ENCODE data around the gene NRIP3.

The NRIP3 gene

DNA sequence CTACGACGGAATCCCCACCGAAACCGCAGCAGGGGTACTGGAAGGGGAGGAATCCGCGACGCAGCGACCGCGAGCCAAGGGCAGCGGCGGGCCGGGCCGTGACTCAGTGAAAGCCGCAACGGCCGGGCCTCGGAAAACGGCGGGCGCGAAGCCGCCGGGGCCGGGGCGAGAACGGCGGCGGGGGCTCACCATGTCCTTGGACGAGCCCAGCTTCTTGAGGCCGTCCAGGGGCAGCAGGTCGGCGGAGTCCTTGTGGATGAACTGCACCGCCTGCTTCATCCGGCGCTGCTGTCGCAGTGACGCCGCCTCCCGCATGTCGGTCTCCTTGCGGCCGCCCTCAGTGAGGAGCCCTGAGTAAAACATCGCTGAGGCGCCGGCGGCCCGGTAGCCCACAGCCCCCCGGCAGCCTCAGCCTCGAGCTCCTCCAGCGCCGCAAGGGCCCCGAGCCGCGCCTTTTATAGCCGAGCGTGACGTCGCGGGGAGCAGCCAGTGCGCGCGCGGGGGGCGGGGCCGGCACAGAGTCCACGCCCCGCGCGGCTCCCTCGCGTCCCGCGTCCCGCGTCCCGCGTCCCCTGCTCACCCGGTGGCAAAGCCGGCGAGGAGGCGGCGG lies at the start of gene NRIP3:
NRIP3 (minus strand) TSS at position 429 of the 610 bp plus-strand sequence; CDS start at position 363, 66 bp downstream.
- DNase-seq = no peak

GRCh38 chr11:9052316-9052715 lies 48.5 kb upstream of the NRIP3 start:
- no peak for DNase-seq

- DNase-seq = no peak
Measured at GRCh38 chr11:9049959-9050358, 46.2 kb upstream of the NRIP3 start.

- no peak for DNase-seq
Measured at GRCh38 chr11:9047964-9048523, 44.2 kb upstream of the NRIP3 start.

DNA sequence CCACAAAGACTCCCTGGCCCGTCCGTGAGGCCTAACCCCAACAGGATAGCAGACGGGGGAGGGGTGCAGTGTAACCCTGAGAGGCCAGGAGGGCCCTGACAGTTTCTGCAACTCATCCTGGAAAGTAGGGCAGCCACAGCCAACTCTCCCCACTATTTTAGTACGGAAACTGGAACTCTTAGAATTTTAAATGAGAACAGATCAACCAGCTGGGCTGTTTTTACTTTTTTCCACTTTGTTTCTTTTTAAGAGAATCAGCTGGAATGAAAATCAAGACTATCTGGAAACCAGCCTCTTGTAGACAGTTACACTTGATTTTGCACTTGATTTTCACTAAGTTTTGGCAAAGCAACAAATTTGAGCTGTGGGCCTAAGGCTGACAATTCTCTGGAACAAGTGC lies 42.7 kb upstream of the NRIP3 start:
- DNase-seq = no peak

- no peak for DNase-seq
Measured at GRCh38 chr11:9042488-9042887, 38.7 kb upstream of the NRIP3 start.

GRCh38 chr11:9041747-9042146 lies 37.9 kb upstream of the NRIP3 start:
- no peak for DNase-seq

DNA sequence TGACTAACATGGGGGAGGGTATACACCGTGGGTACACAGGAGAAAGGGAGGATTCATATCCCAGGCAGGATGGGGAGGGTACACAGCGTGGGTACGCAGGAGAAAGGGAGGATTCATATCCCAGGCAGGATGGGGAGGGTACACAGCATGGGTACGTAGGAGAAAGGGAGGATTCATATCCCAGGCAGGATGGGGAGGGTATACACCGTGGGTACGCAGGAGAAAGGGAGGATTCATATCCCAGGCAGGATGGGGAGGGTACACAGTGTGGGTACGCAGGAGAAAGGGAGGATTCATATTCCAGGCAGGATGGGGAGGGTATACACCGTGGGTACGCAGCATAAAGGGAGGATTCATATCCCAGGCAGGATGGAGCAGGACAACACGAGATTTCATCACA lies 36.6 kb upstream of the NRIP3 start:
- DNase-seq = no peak

DNA sequence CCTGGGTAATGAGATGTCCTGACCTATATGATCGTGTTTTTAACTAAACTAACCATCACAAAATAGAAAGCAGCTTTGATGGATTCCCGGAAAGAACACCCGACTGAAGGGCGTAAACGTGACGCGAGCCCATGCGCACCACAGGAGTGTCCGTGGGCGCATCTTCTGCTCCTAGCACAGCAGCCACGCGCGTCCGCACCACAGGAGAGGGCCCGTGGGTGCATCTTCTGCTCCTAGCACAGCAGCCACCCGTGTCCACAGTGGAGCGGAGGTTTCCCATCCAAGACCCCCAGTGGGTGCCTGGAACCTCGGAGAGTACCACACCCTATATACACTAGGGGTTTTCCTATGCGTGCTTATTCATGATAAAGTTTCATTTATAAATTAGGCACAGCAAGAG lies 36.1 kb upstream of the NRIP3 start:
- no peak for DNase-seq

- DNase-seq = no peak
Measured at GRCh38 chr11:9039198-9039597, 35.4 kb upstream of the NRIP3 start.

DNA sequence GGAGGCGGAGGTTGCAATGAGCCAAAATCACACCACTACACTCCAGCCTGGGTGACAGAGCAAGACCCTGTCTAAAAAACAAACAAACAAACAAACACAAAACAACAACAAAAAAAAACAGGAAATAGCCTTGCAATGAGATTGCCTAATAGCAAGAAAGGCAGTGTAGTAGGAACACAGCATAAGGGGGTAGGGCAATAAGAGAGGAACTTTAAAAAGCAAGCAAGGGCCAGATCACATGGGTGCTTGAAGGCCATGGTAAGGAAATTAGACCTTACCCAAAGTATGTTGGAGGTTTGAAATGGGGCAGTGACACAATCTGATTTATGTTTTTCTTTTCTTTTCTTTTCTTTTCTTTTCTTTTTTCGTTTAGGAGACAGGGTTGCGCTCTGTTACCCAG lies 34.7 kb upstream of the NRIP3 start:
- no peak for DNase-seq

DNA sequence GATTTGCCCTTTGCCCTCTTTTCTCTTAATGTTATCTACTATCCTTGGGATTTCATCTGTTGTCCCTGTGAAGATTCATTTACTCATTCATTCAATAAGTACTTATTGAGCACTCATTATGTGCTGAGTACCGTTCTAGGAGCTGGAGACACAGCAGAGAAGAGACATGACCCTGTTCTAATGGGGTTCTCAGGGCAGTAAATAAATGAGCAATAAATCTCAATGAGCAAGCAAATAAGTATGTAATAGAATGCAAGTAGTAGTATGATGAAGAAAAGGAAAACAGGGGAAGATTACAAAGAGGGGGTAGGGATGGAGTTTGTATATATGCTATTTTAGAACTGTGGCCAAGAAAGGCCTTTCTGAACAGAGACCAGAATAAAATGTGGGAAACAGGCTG lies 34.2 kb upstream of the NRIP3 start:
- no peak for DNase-seq

GRCh38 chr11:9037046-9037780 lies 33.4 kb upstream of the NRIP3 start:
- no peak for DNase-seq

- DNase-seq = no peak
Measured at GRCh38 chr11:9030601-9031000, 26.8 kb upstream of the NRIP3 start.

DNA sequence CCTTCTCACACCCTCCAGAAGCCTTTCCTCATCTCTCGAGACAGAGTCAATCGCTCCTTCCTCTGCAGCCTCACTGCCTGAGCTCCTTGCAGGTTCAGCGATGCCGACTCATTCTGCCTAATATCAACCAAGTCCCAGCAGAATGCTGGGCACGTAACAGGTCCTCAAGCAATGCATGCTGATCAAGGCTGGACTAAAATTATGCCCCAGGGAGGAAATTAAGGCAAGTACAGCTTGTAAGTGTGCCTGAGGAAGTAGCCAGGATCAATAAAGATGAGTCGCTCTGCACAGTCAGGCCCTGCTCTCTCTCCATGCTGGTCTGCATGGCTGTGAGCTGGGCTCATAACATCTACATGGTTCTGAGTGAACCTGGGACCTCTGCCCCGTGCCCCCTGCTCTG lies 25.6 kb upstream of the NRIP3 start:
- DNase-seq = no peak

- DNase-seq = no peak
Measured at GRCh38 chr11:9028581-9028980, 24.8 kb upstream of the NRIP3 start.

DNA sequence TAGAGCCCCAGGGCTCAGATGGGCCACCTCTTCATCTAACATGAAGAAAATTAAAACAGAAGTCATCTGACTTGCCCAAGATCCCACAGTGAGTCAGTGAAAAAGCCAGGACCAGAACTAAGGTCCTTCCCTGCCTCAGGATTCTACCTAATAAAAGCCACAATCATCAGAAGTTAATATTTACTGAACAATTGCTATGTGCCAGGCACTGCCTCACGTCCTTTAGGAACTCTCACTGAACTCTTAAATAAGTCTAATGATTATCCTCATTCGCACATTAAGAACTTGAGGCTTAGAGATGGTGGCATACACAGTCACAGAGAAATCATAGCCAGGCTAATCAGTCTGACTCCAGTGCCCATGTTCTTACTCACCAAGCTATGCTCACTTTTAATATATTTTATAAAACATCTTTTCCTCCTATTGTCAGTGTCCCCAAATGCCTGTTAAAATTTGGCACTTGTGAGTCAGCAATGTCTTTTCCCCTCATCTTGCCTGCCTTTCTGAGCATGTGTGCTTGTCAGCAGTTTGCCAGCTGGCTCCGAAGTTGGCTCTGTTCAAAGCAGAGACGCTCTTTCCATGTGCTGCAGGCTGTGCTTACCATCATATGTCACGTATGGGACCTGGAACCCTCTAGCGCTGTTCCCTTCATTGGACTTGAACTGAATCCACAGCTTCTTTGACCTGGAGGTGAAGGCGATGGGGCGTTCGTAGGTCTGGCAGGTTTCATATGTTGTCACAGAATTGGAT lies 21.5 kb upstream of the NRIP3 start:
- no peak for DNase-seq

DNA sequence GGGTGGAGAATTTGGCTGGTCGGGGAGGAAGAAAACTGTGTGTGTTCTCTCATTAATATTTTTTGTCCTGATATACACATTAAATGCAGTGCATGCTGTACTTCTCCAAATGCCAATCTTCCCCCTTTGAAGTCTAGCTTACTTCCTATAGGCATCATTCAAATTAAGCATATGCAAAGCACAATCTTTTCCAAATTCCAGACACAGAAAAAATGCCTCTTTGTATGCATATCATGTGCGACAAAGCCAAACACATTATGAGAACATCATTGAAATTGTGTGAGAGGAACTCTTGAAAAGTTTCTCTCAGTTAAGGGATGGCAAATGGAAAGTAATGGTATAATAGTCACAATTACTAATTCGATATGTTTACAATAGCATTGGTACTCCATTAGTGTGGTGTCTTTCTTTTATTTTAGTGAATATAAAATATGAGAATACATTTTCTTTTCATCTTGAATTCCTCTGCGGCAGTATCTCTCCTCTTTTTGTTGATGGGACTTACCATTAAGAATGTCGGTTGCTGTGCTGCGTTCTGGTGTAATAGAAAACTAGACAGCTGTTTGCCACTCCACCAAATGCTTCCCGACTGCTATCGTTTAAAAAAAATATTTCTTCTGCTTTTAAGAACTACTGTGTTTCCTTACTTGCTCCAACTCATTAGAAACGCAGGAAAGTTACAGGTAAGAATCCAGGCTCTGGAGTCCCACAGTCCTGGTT lies 19.3 kb upstream of the NRIP3 start:
- no peak for DNase-seq

DNA sequence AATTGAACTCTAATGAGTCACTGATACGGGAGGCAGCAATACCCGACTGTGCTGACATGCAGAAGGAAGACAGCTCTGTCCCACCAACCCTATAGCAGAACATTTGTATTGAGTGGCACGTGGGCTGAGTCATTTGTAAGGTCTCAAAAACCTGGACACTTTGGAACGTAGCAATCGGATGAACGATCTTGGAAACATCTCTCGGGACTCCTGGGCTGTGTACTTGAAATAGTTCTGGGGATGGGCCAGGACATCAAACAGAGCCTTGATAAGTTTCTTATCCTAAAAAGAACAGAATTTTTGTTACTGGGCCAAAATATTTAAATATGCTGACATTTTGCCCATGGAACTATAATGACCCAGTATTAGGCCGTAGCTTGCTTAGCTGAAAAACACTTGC lies 17.1 kb upstream of the NRIP3 start:
- no peak for DNase-seq

DNA sequence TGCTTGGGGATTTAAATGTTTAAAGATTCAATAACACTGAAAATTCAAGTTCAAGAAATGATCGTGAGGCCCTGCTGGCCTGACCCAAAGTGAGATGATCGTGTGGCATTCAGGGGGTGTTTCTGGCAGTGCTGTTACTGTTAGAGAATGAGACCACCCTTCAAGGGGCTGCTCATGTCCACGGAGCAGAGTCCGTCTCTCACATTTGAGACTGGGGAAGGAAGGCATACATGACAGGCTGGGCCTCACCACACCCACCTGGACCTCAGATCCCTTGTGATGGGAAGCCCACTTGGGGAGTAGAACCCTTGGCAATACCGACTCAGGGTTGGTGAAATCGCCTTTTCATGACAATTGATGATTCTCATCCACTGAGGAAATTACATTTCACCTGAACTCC lies 16.1 kb upstream of the NRIP3 start:
- DNase-seq = no peak

- no peak for DNase-seq
Measured at GRCh38 chr11:9017773-9018172, 14.0 kb upstream of the NRIP3 start.

DNA sequence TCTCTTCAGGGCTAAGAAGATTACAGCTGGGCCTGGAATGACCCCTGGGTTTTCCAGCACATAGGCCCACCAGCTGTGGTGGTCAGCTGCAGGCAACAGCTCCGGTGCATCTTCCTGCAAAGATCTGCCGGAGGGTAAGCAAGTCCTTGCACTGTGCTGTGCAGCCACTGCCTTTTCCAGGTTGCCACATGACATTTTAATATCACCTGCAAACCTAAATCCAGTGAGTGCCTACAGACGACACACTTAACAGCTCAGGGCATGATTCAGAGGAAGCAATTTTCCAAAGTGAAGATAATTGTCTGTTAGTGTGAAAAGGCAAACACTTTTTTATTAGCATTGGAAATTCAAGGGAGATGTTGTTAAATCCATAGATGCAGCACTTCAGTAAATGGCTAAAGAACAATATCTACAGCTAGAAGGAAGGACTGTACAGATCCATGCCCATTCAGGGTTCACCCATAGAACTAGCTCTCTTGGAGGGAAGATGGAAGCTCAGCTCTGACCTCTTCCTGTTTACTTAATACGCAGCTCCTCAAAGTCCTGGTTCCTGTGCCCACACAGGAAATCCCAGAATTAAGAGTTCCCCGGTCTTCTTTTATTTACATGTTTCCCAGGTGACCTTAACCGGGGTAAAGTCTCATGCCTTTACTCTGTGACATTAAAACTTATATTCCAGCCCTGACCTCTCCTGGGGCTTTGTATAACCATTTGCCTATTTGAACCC lies 13.3 kb upstream of the NRIP3 start:
- DNase-seq = no peak

Data from NK-92 treated with Interleukin-12 subunit alpha and Interleukin-12 subunit beta, amount 100 ng/mL, for 24 hours (cell line).